NCI-H146 treated with DMSO at 0.1 percent for 48 hours (cell line): ENCODE measurements around the gene MARCO.
"Not testable (repeated sequence)": the region's sequence is repeated elsewhere in the genome, so short reads cannot be mapped to it uniquely, and the experiment has no call there.

Source experiments
- DNase-seq: peaks from one replicate; lab custom pipeline; 2025; ENCODE audit not compliant: unreplicated experiment; lab: John Stamatoyannopoulos, UW

MARCO gene

GRCh38 chr2:118925981-118926380 is 16.0 kb upstream of the MARCO start:
- no peak for DNase-seq

DNA sequence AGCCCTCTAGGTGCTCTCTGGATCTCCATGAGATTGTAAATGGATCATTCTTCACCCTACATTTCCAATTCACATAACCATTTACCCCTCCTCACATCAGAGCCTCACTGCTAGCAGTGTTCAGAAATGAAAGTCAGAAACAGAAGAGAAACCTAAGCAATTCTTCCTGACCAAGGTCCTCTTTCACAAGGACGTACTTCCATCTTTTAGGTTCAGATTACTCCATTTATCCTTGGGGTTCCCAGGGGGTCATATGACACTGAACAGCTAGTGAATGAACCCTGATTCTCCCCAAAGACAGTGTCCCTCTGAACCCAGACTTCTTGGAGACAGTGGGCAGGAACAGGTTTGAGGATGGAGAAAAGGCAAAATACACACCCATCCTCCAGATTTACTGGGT is 12.9 kb upstream of the MARCO start:
- no peak for DNase-seq

DNA sequence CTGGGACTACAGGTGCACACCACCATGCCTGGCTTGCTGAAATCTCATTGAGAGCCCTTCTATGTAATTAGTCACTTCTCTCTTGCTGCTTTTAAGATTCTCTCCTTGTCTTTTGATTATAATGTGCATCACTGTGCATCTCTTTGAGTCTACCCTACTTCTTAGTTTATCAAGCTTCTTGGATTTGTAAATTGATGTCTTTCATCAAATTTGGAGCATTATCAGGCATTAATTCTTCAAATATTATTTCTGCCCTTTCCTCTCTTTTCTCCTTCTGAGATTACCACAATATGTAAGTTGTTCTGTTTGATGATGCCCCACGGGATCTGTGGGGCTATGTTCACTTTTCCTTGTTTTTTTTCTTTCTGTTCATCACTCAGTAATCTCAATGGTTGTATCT is 9.0 kb upstream of the MARCO start:
- no peak for DNase-seq

GRCh38 chr2:118936306-118936705 is 5.7 kb upstream of the MARCO start:
- DNase-seq = no peak

GRCh38 chr2:118936936-118937335 is 5.1 kb upstream of the MARCO start:
- DNase-seq = no peak

GRCh38 chr2:118937817-118938216 is 4.2 kb upstream of the MARCO start:
- DNase-seq = no peak

DNA sequence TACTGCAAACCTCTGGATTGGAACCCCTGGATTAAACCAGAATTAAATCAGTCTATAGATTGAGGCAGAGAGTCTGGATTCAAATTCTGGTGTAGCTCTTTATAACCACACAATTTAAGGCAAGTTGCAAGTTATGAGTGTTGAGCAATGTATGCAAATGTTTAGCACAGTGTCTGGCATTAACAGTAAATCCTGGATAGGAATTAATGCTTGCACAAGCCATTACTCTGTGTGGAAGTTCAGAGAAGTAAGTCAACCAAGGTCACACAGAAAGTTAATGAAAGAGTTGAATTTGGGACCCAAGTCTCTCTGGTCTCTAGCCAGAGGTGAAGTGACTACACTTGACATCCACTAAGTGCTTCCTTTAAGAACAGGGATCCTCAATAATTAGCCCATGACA is 2.0 kb upstream of the MARCO start:
- no peak for DNase-seq

DNA sequence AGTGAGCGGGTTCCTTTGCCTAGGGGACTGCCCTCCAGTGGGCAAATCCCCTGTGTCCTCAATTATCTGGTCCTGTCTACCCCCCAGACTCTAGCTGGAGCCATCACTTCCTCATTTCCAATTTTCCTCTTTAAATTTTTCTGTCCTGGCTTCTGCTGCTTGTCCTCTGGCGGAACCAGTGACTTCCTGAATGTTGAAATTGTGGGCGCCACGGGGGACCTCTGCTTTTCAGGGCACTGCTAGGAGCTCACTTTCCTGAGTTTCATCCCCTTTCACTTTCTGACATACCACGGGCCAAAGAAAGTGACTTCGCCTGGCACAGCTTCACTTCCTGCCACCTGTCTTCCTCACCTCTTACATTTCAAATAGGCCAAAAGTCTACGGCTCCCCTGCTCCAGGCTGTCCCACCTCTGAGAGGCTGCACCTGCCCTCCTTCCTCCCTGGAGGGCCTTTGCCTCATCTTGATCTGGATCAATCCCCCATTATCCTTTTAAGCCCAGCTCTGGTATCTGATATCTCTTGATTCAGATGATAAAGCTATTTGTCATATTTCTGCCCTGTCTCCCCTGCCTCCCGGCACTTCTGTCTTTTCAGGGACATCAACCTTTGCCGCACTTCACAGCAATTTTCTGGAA is 1.4 kb upstream of the MARCO start:
- no peak for DNase-seq

GRCh38 chr2:118943286-118943685 is 1.3 kb downstream of the MARCO start:
- DNase-seq = no peak

DNA sequence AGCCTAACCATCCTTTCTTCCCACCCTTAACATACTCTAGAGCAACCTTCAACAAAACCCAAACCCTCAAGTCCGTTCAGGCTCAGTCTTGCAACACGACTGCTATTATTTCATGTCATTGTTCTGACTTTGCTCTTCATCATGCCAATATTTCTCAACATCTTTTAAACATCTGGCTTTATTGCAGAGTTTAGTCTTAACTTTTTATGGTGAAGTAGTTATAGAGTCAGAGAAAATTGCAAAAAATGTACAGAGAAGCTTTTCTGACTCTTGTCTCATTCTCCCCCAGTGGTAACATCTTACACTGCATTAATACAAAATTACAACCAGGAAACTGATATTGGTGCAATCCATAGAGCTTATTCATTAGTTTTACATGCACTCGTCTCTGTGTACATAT is 3.9 kb downstream of the MARCO start:
- no peak for DNase-seq

DNA sequence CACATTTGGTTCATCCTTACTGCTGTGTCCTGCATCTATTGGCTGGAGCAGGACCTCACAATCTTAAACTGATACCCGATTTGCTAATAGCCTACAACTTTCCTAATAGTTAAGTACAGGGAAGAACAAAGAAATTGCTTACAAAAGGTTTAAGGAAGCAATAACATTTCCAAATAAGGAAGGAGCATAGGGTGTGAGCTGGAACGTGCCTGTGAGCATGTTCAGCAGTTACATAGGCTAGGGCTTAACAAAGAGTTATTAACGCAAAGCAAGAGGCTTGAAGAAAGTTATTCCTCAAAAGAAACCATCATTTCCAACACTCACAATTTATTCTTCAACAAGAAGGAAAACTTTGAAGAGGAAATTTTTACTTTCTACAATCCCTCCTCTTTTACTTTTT is 6.3 kb downstream of the MARCO start:
- not testable (repeated sequence) for DNase-seq

DNA sequence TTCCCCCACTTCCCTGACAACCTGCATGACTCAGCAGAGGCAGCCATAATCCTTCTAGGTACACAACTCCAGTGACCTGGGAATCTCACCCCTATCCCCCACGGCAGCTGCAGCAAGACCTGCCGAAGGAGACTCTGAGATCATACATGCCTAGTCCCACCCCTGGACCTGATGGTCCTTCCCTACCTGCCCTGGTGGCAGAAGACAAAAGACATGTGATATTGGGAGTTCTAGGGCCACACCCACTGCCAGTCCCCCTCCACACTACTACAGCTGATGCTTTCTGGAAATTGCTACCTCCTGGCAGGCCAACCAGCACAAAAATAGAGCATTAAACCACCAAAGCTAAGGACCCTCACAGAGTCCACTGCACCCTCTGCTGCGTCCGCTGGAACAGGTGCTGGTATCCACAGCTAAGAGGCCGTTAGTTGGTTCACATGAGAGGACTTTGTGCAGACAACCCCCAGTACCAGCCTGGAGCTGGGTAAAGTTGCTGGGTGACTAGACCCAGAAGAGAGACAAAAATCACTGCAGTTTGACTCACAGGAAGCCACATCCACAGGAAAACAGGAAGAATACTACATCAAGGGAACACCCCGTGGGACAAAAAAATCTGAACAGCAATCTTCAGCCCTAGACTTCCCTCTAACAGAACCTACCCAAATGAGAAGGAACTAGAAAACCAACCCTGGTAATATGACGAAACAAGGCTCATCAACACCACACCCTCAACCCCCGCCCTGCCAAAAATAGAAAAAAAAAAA is 12.5 kb downstream of the MARCO start:
- no peak for DNase-seq

DNA sequence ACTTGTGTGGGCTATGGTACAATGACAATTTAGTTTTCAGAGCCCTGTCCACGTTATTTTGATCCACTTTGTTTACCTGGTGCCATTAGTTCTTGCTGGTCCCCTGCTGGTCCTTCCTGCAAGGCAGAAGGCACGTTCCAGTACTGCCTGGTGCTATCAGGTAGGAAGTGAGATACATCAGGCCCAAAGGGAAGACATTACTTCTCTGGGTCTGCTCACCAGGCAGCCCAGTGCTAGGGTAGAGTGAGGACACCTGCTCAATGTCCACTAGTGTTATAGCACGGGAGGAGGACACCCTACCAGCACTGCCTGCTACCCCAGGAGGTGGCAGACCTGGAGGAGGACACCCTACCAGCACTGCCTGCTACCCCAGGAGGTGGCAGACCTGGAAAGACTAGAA is 23.7 kb downstream of the MARCO start:
- DNase-seq = no peak

DNA sequence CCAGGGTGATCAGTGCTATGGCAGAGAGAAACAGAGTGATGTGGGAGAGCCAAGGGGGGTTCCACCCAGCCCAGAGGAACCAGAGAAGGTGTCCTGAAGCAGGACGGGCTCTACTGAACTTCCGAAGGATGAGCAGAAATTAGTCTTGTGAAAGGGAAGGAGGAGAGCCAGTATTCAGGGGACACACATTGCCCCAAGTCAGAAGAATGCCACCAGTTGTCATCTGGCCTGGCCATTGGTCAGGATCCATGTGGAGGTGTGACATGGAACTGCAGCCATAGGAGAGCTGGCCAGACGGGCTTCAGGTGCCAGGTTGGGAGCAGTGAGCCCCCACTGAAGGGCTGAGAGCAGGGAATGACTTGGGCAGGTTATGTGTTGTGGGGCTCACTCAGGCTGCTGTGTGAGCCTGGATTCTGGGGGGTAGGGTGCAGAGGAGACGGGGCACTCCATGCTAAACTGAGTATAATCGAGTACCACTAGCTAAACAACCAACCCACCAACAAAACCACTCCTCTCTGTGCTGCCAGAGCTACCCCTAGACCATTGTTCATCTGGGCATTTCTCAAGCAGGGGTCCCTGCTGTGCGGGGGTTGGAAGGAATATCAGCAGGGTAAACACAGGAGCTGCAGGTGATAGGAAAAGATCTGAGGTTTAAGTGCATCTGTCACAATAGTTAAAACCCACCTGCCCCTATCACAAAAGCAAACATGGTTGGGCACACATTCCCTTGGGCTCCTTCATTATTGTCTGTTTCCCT is 25.3 kb downstream of the MARCO start:
- no peak for DNase-seq

DNA sequence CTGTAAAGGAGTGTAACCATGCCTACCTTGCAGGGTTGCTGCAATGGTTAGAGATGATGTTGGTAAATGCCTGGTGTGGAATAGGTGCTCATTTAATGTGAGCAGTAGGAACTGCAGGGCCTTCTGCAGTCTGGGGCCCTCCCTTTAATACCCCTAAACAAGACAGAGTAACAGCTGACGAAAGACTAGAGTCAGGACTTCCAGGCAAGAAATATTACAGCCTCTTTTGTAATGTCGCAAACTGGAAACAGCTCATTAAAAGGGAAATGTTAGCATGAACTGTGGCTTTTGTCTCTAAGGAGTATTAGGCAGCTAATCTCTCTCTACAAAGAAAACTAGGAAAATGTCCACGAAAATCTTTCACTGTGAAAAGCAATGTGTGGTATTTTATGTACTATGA is 26.0 kb downstream of the MARCO start:
- no peak for DNase-seq

GRCh38 chr2:118968961-118969733 is 27.2 kb downstream of the MARCO start:
- no peak for DNase-seq

GRCh38 chr2:118969734-118970395 is 27.9 kb downstream of the MARCO start:
- no peak for DNase-seq

DNA sequence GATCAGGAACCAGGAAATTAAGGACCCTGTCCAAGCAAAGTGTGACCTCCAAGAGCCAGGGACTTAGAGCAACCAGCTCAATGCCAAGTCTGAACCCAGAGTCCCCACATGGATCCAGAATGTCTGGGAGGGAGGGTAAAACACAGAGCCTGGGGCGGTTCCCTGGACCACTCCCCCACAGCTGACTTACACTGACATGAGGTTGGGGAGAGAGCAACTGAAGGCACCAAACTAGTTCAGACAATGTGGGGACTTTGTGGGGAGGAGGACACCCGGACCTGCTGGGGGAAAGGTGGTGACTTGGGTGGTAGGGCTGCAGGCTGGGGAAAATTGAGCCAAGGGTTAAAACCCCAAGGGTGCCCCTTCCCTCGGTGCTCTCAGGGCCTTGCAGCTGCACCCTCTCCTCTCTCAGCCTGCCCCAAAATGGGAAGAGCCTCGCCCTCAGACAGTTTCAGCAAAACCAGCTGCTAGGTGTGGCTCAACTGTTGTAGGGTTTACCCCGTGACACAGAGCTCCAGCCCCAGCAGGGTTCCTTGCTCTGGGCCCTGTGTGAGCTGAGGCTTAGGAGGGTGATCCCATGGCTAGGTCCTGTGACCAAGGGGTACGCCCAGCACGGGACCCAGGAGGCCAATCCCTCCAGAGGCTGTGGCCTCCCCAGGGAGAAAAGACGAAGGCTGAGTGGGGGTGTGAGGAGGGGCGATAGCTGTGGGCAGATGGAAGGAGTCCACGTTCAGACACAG is 28.6 kb downstream of the MARCO start:
- DNase-seq = no peak

DNA sequence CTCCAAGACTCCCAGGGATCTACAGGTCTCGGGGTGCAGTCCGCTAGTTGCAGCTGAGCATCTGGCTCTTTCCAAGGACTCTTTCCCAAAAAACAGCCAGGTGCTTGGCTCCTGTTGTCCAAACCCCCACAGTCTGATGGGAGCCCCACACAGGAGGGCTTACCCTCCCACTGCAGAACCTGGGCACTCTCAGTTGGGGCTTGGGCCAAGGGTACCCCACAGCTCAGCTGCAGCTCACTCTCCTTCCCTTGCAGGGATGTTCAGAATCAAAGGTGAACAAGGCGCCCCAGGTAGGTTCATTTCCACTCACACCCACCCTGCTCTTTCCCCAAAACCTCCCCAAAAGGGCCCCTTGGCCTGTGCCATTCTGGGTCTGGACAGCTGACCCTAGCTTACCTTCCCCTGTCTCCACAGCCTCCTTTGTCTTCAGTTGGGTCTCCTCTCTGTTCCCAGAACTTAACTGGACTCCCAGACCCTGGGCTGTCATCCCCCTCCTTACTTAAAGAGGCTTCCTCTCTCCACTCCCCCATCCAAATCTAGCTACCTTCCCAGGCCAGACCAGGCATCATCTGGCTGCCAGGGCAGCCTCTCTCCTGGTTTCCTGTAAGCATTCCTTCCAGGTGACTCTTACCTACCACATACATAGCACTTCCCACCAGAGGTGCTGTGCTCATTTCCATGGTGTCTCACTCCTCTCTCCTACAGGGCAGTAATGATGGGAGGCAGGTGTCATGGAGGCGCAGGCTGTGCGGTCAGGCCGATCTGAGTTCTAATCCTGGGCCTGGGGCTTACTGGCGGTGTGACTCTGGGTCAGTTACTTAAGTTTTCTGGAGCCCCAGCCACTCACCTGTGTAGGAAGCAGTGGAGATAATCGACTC is 29.5 kb downstream of the MARCO start:
- no peak for DNase-seq
